Thymus (tissue), 11 donors: Measurements from ENCODE around the gene TMEM135. TPM values are rescaled to one million over a fixed set of nuclear protein-coding genes. Genes with fewer than 3 reads are reported as not detected.
A peak's percentile ranks its signal among the peaks of the same experiment; 100 is the strongest.
"Not testable (repeated sequence)": the region's sequence is repeated elsewhere in the genome, so short reads cannot be mapped to it uniquely, and the experiment has no call there.

Source experiments
- DNase-seq, 9 donors: peaks; one replicate each; pipeline ENCODE4 v3.0.0-alpha.2; 2013; ENCODE audit warnings: low spot score in 9 of 9, low read depth in 6 of 9, missing footprints in 1 of 9
- H3K27ac ChIP-seq, 2 donors: one replicate each; pipeline ENCODE4 v1.5.1; 2013; ENCODE audit warnings: control low read depth in 1 of 2, low read depth in 1 of 2, low read length in 1 of 2, mild to moderate bottlenecking in 1 of 2, moderate library complexity in 1 of 2
- H3K27me3 ChIP-seq, 2 donors: one replicate each; pipeline ENCODE4 v1.5.1; 2013; ENCODE audit warnings: low read length in 1 of 2; ENCODE audit not compliant: control insufficient read depth in 2 of 2, insufficient read depth in 1 of 2
- H3K36me3 ChIP-seq, 2 donors: one replicate each; pipeline ENCODE4 v1.5.1; 2013; ENCODE audit warnings: low read length in 1 of 2, mild to moderate bottlenecking in 1 of 2, moderate library complexity in 1 of 2; ENCODE audit not compliant: control insufficient read depth in 2 of 2, insufficient read depth in 2 of 2
- H3K4me1 ChIP-seq, 2 donors: one replicate each; pipeline ENCODE4 v1.5.1; 2013; ENCODE audit warnings: low read length in 2 of 2; ENCODE audit not compliant: control insufficient read depth in 2 of 2, insufficient read depth in 2 of 2
- H3K4me3 ChIP-seq, 2 donors: one replicate each; pipeline ENCODE4 v1.5.1; 2013; ENCODE audit warnings: low read length in 2 of 2, control low read depth in 1 of 2, mild to moderate bottlenecking in 1 of 2
- H3K9me3 ChIP-seq, 2 donors: one replicate each; pipeline ENCODE4 v1.5.1; 2013; ENCODE audit warnings: low read length in 1 of 2, mild to moderate bottlenecking in 1 of 2; ENCODE audit not compliant: control insufficient read depth in 2 of 2, insufficient read depth in 1 of 2
- WGBS: extraction: QIAGEN DNeasy Blood & Tissue Kit; methylation state at CpG from one replicate; pipeline ENCODE4 v1.1.7; 2013; 5-methylcytosine and 5-hydroxymethylcytosine counted together
- polyA plus RNA-seq: library from polyadenylated mRNA; stranded (reverse); fragments of 200-250 nt; gene quantifications from one replicate; pipeline ENCODE4 v1.2.3, GENCODE V29; 2013
- total RNA-seq: library from RNA; stranded (reverse); fragments of 120-200 nt; gene quantifications from one replicate; pipeline ENCODE4 v1.2.4, GENCODE V29; 2013
- donor health status: healthy.

Gene TMEM135
- total and polyA plus RNA-seq, 2 donors, result 10.8 to 11.1 TPM

- DNase-seq, H3K4me1 ChIP-seq, H3K27me3 ChIP-seq, H3K36me3 ChIP-seq, H3K27ac ChIP-seq, H3K4me3 ChIP-seq, H3K9me3 ChIP-seq: not testable (repeated sequence)
- WGBS, result 96% methylated on average over 4 of the region's 4 CpGs
Measured at GRCh38 chr11:87271951-87272350, 234.2 kb downstream of the TMEM135 start.

GRCh38 chr11:87275176-87275575, 237.4 kb downstream of the TMEM135 start:
- H3K27me3 ChIP-seq, result no peaks in the 10 kb centered on the region
- no peak overlapping the region for H3K4me3 ChIP-seq
- WGBS, result 94% methylated on average over 1 of the region's 1 CpG
- no peak for DNase-seq
- H3K27ac ChIP-seq, result no peak overlapping the region
- H3K9me3 ChIP-seq, result no peaks in the 10 kb centered on the region
- H3K36me3 ChIP-seq, result no peaks in the 10 kb centered on the region
- H3K4me1 ChIP-seq, result no peaks in the 10 kb centered on the region

GRCh38 chr11:87280143-87280542, 242.4 kb downstream of the TMEM135 start:
- Histone ChIP-seq H3K36me3 (no peaks in the 10 kb centered on the region), H3K27ac (no peak overlapping the region), H3K27me3 (no peaks in the 10 kb centered on the region), H3K9me3 (no peaks in the 10 kb centered on the region), H3K4me3 (no peak overlapping the region), H3K4me1 (no peaks in the 10 kb centered on the region)
- WGBS, result 99% methylated on average over 2 of the region's 2 CpGs
- no peak for DNase-seq

- Histone ChIP-seq H3K36me3 (no peaks in the 10 kb centered on the region), H3K27me3 (no peaks in the 10 kb centered on the region), H3K9me3 (peaks cover 0 to 2% of the 10 kb centered on the region in 2 donors), H3K4me3 (no peak overlapping the region), H3K27ac (no peak overlapping the region), H3K4me1 (no peaks in the 10 kb centered on the region)
- no peak for DNase-seq
- 90% methylated on average over 3 of the region's 3 CpGs for WGBS
Measured at GRCh38 chr11:87281496-87281895, 243.8 kb downstream of the TMEM135 start.

GRCh38 chr11:87284306-87284705, 246.6 kb downstream of the TMEM135 start:
- H3K27me3 ChIP-seq, result no peaks in the 10 kb centered on the region
- H3K9me3 ChIP-seq, result peaks cover 0 to 2% of the 10 kb centered on the region in 2 donors
- H3K4me1 ChIP-seq, result no peaks in the 10 kb centered on the region
- no peak for DNase-seq
- no peaks in the 10 kb centered on the region for H3K36me3 ChIP-seq
- no peak overlapping the region for H3K27ac ChIP-seq
- 71% methylated on average over 2 of the region's 2 CpGs for WGBS
- no peak overlapping the region for H3K4me3 ChIP-seq

GRCh38 chr11:87285674-87286073, 247.9 kb downstream of the TMEM135 start:
- not testable (repeated sequence) for H3K27ac ChIP-seq, H3K4me3 ChIP-seq, H3K9me3 ChIP-seq, H3K27me3 ChIP-seq, H3K4me1 ChIP-seq, DNase-seq, H3K36me3 ChIP-seq
- 90% methylated on average over 7 of the region's 7 CpGs for WGBS

- Histone ChIP-seq H3K27ac (no peak overlapping the region), H3K36me3 (no peaks in the 10 kb centered on the region), H3K4me1 (no peaks in the 10 kb centered on the region), H3K9me3 (peaks cover 0 to 2% of the 10 kb centered on the region in 2 donors), H3K27me3 (no peaks in the 10 kb centered on the region), H3K4me3 (no peak overlapping the region)
- no peak for DNase-seq
- 98% methylated on average over 17 of the region's 17 CpGs for WGBS
Measured at GRCh38 chr11:87286338-87286737, 248.6 kb downstream of the TMEM135 start.

GRCh38 chr11:87290304-87290922, 252.7 kb downstream of the TMEM135 start:
- WGBS, result 12% methylated on average over 3 of the region's 3 CpGs
- H3K4me1 ChIP-seq, result no peaks in the 10 kb centered on the region
- DNase-seq, result peak in 7 of 9 donors; percentile 36 to 82 (median 53)

GRCh38 chr11:87292598-87292997, 254.9 kb downstream of the TMEM135 start:
- 0% methylated on average over 1 of the region's 1 CpG for WGBS
- no peak overlapping the region for H3K4me3 ChIP-seq
- no peaks in the 10 kb centered on the region for H3K4me1 ChIP-seq
- H3K27me3 ChIP-seq, result no peaks in the 10 kb centered on the region
- no peak overlapping the region for H3K27ac ChIP-seq
- H3K9me3 ChIP-seq, result no peaks in the 10 kb centered on the region
- DNase-seq, result no peak
- H3K36me3 ChIP-seq, result no peaks in the 10 kb centered on the region

More at GRCh38 chr11:87290304-87290922, 252.7 kb downstream of the TMEM135 start:
- H3K27me3 ChIP-seq, result no peaks in the 10 kb centered on the region
- no peak overlapping the region for H3K27ac ChIP-seq
- H3K36me3 ChIP-seq, result no peaks in the 10 kb centered on the region
- H3K4me3 ChIP-seq, result no peak overlapping the region
- peaks cover 0 to 2% of the 10 kb centered on the region in 2 donors for H3K9me3 ChIP-seq
